Duodenal mucosa (tissue), 2 donors: ENCODE results near the gene PNLIPRP2.
A peak's percentile ranks its signal among the peaks of the same experiment; 100 is the strongest.

ENCODE experiments used
- H3K27ac ChIP-seq: one replicate; pipeline ENCODE4 v1.7.0; 2013; ENCODE audit warnings: low read depth, low read length
- H3K27me3 ChIP-seq, 2 donors: one replicate each; pipeline ENCODE4 v1.7.0; 2013; ENCODE audit warnings: low read length in 2 of 2, control low read depth in 1 of 2; ENCODE audit not compliant: insufficient read depth in 2 of 2, control insufficient read depth in 1 of 2
- H3K36me3 ChIP-seq, 2 donors: one replicate each; pipeline ENCODE4 v1.7.0; 2013; ENCODE audit warnings: low read length in 2 of 2, control low read depth in 1 of 2; ENCODE audit not compliant: insufficient read depth in 2 of 2, control insufficient read depth in 1 of 2
- H3K4me1 ChIP-seq, 2 donors: one replicate each; pipeline ENCODE4 v1.7.0; 2013; ENCODE audit warnings: low read length in 2 of 2, control low read depth in 1 of 2; ENCODE audit not compliant: insufficient read depth in 2 of 2, control insufficient read depth in 1 of 2
- H3K4me3 ChIP-seq, 2 donors: one replicate each; pipeline ENCODE4 v1.7.0; 2013; ENCODE audit warnings: low read length in 2 of 2, low read depth in 1 of 2
- H3K9ac ChIP-seq, 2 donors: one replicate each; pipeline ENCODE4 v1.7.0; 2013; ENCODE audit warnings: low read length in 2 of 2, low read depth in 1 of 2
- H3K9me3 ChIP-seq, 2 donors: one replicate each; pipeline ENCODE4 v1.7.0; 2013; ENCODE audit warnings: low read length in 2 of 2, control low read depth in 1 of 2; ENCODE audit not compliant: control insufficient read depth in 1 of 2

The PNLIPRP2 gene

DNA sequence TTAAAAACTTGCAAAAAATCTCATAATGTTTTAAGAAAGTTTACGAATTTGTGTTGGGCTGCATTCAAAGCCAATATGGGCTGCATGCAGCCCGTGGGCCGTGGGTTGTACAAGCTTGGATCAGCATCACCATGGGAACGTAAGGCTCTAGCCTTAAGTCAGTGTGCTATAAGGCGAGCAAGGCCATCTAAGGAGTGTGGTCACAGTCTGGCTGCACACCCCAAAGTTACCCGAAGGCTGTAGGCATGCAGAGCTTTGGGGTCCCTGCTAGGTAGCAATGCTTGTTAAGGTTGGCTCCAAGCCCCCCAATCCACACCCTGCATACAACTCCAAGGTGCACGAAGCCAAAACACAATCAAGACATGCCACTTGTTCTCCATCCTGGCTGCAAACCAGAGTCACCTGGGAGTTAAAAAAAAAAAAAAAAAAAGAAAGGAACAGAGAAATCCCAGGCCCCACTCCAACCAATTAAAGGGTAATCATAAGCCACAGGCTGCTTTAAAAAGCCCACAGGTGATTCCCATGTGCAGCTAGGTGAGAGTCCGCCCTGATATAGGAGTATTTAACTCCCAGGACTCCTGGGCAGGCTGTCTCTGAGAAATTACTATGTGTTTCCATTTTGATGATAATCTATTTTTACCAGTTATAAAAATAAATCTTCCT, 8.5 kb upstream of the PNLIPRP2 start:
- Histone ChIP-seq H3K4me1 (peaks cover 35 to 39% of the 10 kb centered on the region in 2 donors), H3K9me3 (no peaks in the 10 kb centered on the region), H3K27me3 (no peaks in the 10 kb centered on the region)

DNA sequence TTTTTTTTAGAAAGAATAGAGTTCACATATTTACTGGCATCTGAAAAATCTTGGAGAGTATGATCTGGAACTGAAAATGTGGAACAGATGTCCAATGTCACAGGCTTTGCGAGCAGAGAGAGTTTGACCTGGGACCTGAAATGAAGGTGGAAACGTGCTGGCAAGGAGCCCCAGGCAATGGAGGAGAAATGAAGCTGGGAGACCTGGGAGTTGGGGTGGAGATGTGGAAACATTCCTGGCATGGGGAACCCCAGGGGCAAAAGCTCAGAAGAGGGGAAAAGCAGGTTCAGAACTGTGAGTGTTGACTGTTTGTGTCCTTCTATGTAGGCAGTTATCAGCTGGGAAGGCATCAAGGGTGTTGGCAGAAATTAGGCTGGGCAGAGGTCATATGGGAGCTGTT, 7.3 kb upstream of the PNLIPRP2 start:
- H3K27ac ChIP-seq = no peak overlapping the region
- no peak overlapping the region for H3K9ac ChIP-seq
- H3K27me3 ChIP-seq = no peaks in the 10 kb centered on the region
- H3K4me3 ChIP-seq = no peak overlapping the region
- peaks cover 33 to 34% of the 10 kb centered on the region in 2 donors for H3K4me1 ChIP-seq
- H3K9me3 ChIP-seq = no peaks in the 10 kb centered on the region
- no peaks in the 10 kb centered on the region for H3K36me3 ChIP-seq

More for the DNA sequence above, 8.5 kb upstream of the PNLIPRP2 start:
- Histone ChIP-seq H3K36me3 (no peaks in the 10 kb centered on the region), H3K9ac (no peak overlapping the region), H3K4me3 (no peak overlapping the region), H3K27ac (no peak overlapping the region)

- Histone ChIP-seq H3K9me3 (no peaks in the 10 kb centered on the region), H3K4me3 (no peak overlapping the region), H3K27me3 (no peaks in the 10 kb centered on the region), H3K36me3 (no peaks in the 10 kb centered on the region), H3K27ac (no peak overlapping the region), H3K4me1 (peaks cover 33% of the 10 kb centered on the region in 2 donors), H3K9ac (no peak overlapping the region)
Measured at GRCh38 chr10:116614796-116615195, 6.0 kb upstream of the PNLIPRP2 start.

DNA sequence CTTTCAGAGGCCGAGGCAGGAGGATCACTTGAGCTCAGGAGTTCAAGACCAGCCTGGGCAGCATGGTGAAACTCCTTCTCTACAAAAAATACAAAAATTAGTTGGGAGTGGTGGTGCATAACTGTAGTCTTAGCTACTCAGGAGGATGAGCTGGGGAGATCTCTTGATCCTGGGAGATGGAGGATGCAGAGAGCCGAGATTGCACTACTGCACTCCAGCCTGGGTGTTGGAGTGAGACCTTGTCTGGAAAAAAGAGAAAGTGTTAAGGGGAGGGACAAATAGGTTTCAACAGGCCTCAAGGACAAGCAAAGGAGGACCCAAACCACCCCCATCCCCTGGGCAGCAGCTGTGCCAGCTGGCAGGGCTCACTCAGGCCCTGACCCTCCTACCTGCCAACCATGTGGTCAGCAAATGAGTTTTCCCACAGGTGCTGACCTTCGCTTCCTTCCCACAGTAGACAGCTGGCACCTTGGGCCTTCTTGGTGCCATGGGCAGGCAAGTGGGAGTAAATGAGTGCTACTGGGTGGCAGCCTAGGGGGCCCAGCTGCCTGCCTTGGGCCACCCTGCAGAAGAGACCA, 5.5 kb upstream of the PNLIPRP2 start:
- no peaks in the 10 kb centered on the region for H3K36me3 ChIP-seq

DNA sequence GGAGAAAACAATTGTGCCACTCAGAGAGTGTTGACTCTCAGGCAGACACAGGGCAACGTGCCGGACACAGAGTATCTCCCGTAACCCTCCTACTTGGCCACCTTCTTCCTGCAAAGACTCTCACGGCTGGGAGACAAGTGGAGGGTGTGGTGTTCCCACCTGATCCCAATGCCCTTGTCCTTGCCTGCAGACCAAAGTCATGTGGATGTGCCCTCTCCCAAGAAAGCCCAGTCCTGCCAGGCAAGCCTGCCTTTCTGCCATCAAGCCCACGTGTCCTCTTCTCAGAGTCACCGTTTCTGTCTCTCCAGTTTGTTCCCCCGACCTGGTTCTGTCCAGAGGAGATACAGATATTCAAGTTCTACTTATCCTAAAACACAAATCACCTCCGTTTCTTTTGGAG, 723 bp downstream of the PNLIPRP2 start:
- H3K4me3 ChIP-seq = peak overlapping the region; percentile 59 to 75
- H3K4me1 ChIP-seq = peaks cover 19 to 26% of the 10 kb centered on the region in 2 donors
- no peaks in the 10 kb centered on the region for H3K27me3 ChIP-seq
- peaks cover 7 to 9% of the 10 kb centered on the region in 2 donors for H3K36me3 ChIP-seq
- H3K9ac ChIP-seq = peak overlapping the region; percentile 58 to 64
- H3K9me3 ChIP-seq = no peaks in the 10 kb centered on the region
- H3K27ac ChIP-seq = no peak overlapping the region

More for the DNA sequence above, 5.5 kb upstream of the PNLIPRP2 start:
- H3K9ac ChIP-seq = no peak overlapping the region
- peaks cover 32 to 34% of the 10 kb centered on the region in 2 donors for H3K4me1 ChIP-seq
- no peaks in the 10 kb centered on the region for H3K9me3 ChIP-seq
- H3K27me3 ChIP-seq = no peaks in the 10 kb centered on the region
- H3K4me3 ChIP-seq = no peak overlapping the region
- no peak overlapping the region for H3K27ac ChIP-seq

DNA sequence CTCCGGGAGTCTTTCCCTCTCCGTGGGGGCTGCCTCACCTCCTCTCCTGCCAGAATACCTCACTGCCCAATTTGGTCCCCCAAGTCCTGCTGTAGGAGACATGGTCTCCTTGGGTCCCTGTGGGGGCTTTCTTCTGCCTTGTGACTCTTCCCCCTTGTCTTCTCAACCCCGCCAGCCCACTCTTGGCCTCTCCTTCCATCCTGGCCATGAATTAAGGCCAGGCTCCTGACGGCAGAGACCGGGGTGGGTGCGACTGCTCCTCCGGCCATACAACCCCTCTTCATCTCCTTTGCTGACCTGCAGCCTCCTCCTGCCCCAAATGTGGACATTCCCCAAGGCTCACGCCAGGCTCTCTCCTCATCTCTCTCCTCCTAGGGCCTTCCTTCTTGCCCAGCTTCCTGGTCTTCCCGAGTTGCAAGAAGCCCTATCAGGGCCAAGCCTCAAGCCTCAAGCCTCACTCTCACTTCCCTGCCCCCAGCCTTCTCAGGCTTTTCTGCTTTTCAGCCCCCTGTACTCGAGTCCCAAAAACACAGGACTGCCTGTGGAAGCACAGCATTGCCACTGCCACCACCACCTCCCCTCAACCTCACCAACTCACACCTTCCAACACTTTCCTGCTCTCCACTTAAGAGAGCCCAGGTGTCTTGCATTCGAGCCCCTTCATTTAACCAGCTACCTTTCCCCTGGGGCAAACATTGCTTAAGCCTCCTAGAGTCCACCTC, 1.3 kb downstream of the PNLIPRP2 start:
- Histone ChIP-seq H3K36me3 (peaks cover 10 to 12% of the 10 kb centered on the region in 2 donors), H3K4me1 (peaks cover 19 to 26% of the 10 kb centered on the region in 2 donors), H3K27ac (no peak overlapping the region), H3K9ac (peak overlapping the region in 1 of 2 donors; percentile 58), H3K9me3 (no peaks in the 10 kb centered on the region), H3K27me3 (no peaks in the 10 kb centered on the region), H3K4me3 (peak overlapping the region; percentile 59 to 75)

DNA sequence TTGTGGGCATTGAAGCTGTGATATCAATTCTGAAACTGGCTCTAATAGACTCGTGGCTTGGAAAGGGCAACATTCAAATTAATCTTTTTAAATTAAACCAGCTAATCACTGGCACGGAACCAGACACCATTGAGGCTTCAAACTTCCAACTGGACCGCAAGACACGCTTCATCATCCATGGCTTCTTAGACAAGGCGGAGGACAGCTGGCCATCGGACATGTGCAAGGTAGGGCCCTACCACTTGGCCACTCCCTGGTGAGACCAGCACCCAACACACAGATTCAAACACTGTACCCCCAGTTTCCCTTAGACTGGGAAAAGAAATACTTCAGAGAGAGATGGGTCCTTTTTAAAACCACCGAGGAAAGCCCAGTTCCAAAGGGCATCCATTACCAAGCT, 5.1 kb downstream of the PNLIPRP2 start:
- H3K9me3 ChIP-seq = no peaks in the 10 kb centered on the region
- no peak overlapping the region for H3K9ac ChIP-seq
- peaks cover 9 to 17% of the 10 kb centered on the region in 2 donors for H3K4me1 ChIP-seq
- H3K4me3 ChIP-seq = no peak overlapping the region
- no peaks in the 10 kb centered on the region for H3K27me3 ChIP-seq
- H3K36me3 ChIP-seq = peaks cover 21 to 29% of the 10 kb centered on the region in 2 donors
- no peak overlapping the region for H3K27ac ChIP-seq

- no peak overlapping the region for H3K27ac ChIP-seq
- peaks cover 9 to 12% of the 10 kb centered on the region in 2 donors for H3K4me1 ChIP-seq
- H3K9ac ChIP-seq = no peak overlapping the region
- H3K36me3 ChIP-seq = peaks cover 22 to 36% of the 10 kb centered on the region in 2 donors
- no peaks in the 10 kb centered on the region for H3K9me3 ChIP-seq
- no peak overlapping the region for H3K4me3 ChIP-seq
- no peaks in the 10 kb centered on the region for H3K27me3 ChIP-seq
Measured at GRCh38 chr10:116626815-116627214, 6.1 kb downstream of the PNLIPRP2 start.

- Histone ChIP-seq H3K27me3 (no peaks in the 10 kb centered on the region), H3K9me3 (no peaks in the 10 kb centered on the region), H3K36me3 (peaks cover 22 to 40% of the 10 kb centered on the region in 2 donors), H3K4me1 (peaks cover 3 to 6% of the 10 kb centered on the region in 2 donors), H3K4me3 (no peak overlapping the region), H3K9ac (no peak overlapping the region), H3K27ac (no peak overlapping the region)
Measured at GRCh38 chr10:116627386-116627933, 6.7 kb downstream of the PNLIPRP2 start.

DNA sequence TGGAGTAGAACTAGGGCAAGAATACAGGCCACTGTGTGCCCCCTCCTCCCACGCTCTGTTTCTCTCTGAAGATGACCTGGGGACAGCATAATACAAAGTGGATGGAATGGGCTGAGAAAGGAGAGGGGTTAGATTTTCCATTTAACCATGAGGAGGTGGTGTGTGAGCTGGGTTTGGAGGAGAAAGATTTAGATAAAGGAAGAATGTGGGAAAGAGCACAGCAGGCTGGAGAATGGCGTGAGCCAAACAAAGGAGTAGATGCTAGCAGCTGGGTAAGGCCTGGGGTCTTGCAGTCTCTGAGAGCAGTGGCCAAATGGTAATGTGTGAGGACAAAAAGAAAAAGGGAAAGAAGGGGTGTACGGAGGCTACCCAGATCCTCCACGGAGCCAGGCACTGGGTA, 8.6 kb downstream of the PNLIPRP2 start:
- Histone ChIP-seq H3K9ac (no peak overlapping the region), H3K27ac (no peak overlapping the region), H3K4me3 (no peak overlapping the region), H3K4me1 (no peaks in the 10 kb centered on the region), H3K27me3 (no peaks in the 10 kb centered on the region), H3K9me3 (no peaks in the 10 kb centered on the region), H3K36me3 (peaks cover 25 to 40% of the 10 kb centered on the region in 2 donors)
